B cell (primary cell): ENCODE measurements around the gene WDR36. TPM values are rescaled to one million over a fixed set of nuclear protein-coding genes. Genes with fewer than 3 reads are reported as not detected.

Experiments used
- ATAC-seq: fragments of 200-7000 bp; cut with Tn5 transposase; one replicate; pipeline ENCODE4 v1.10.0; 2021; ENCODE audit warnings: low read depth, mild to moderate bottlenecking, moderate number of reproducible peaks, moderate library complexity
- CTCF ChIA-PET: fragments of 350-600 bp; sonication (Branson Sonifier 250); formaldehyde crosslinking; loops from one replicate; lab custom pipeline; 2021; ENCODE audit warnings: antibody characterized with exemption, inconsistent platforms; lab: Charles Lee
- POLR2A ChIA-PET: fragments of 350-600 bp; sonication (Branson Sonifier 250); formaldehyde crosslinking; loops from one replicate; lab custom pipeline; 2021; ENCODE audit warnings: antibody characterized with exemption; lab: Charles Lee
- DNase-seq: peaks from one replicate; pipeline ENCODE4 v3.0.0; 2013
- H2AFZ ChIP-seq: 2 replicates; pipeline ENCODE4 v1.6.1; 2012; ENCODE audit warnings: mild to moderate bottlenecking, low read depth, low read length; ENCODE audit not compliant: insufficient read depth, poor library complexity, severe bottlenecking
- H3K27ac ChIP-seq, 2 donors: 1 replicate in 1 of 2; 2 replicates in 1 of 2; pipeline ENCODE4 v1.5.1; 2012 to 2013; ENCODE audit warnings: low read length in 2 of 2, mild to moderate bottlenecking in 2 of 2, moderate library complexity in 1 of 2
- H3K27me3 ChIP-seq, 4 experiments: fragments of 200-600 bp in 1 of 4; sonication (generic) in 1 of 4; replicated peaks in 1 of 4; 1 replicate in 2 of 4; 2 replicates in 2 of 4; pipeline versions ENCODE4 v1.6.1 to v1.7.0; 2013 to 2016; ENCODE audit warnings: low read length in 3 of 4, mild to moderate bottlenecking in 2 of 4, mixed read lengths in 1 of 4, moderate library complexity in 1 of 4; ENCODE audit not compliant: insufficient read depth in 4 of 4, control insufficient read depth in 3 of 4; ENCODE audit errors: control extremely low read depth in 1 of 4
- H3K36me3 ChIP-seq, 2 experiments: replicated peaks in 1 of 2; 1 replicate in 1 of 2; 2 replicates in 1 of 2; pipeline versions ENCODE4 v1.6.1 to v1.7.1; 2013; ENCODE audit warnings: low read length in 1 of 2; ENCODE audit not compliant: insufficient read depth in 2 of 2, control insufficient read depth in 1 of 2; ENCODE audit errors: control extremely low read depth in 1 of 2, extremely low read depth in 1 of 2
- H3K4me1 ChIP-seq, 2 donors: fragments of 200-600 bp in 1 of 2; sonication (generic) in 1 of 2; 1 replicate in 1 of 2; 2 replicates in 1 of 2; pipeline versions ENCODE4 v1.5.1 to v1.6.1; 2013 to 2017; ENCODE audit warnings: low read length in 2 of 2; ENCODE audit not compliant: control insufficient read depth in 2 of 2, insufficient read depth in 2 of 2
- H3K4me2 ChIP-seq: replicated peaks from 2 replicates; pipeline ENCODE3; 2012; ENCODE audit warnings: mild to moderate bottlenecking, low read depth, low read length; ENCODE audit not compliant: poor library complexity, severe bottlenecking
- H3K4me3 ChIP-seq, 5 experiments: fragments of 200-600 bp in 1 of 5; sonication (generic) in 1 of 5; 1 replicate in 3 of 5; 2 replicates in 2 of 5; pipeline versions ENCODE4 v1.5.1 to v1.7.0; 2011 to 2016; ENCODE audit warnings: low read length in 4 of 5, mild to moderate bottlenecking in 4 of 5, low read depth in 2 of 5, control low read depth in 1 of 5, moderate library complexity in 1 of 5; ENCODE audit not compliant: insufficient read depth in 1 of 5; ENCODE audit errors: control extremely low read depth in 1 of 5, extremely low read depth in 1 of 5
- H3K79me2 ChIP-seq: fragments of 200-600 bp; sonication (generic); one replicate; pipeline ENCODE4 v1.6.0; 2016; ENCODE audit warnings: low read length; ENCODE audit not compliant: control insufficient read depth, insufficient read depth
- H3K9ac ChIP-seq: fragments of 200-600 bp; sonication (generic); 2 replicates; pipeline ENCODE4 v1.6.1; 2017; ENCODE audit warnings: mild to moderate bottlenecking, low read length, moderate library complexity
- H3K9me3 ChIP-seq, 3 donors: one replicate each; pipeline versions ENCODE4 v1.6.1 to v1.7.1; 2013; ENCODE audit warnings: low read length in 2 of 3; ENCODE audit not compliant: control insufficient read depth in 2 of 3, insufficient read depth in 1 of 3; ENCODE audit errors: control extremely low read depth in 1 of 3
- H4K20me1 ChIP-seq: 2 replicates; pipeline ENCODE4 v1.6.0; 2012; ENCODE audit warnings: mild to moderate bottlenecking, low read length; ENCODE audit not compliant: insufficient read depth, control insufficient read depth, poor library complexity, severe bottlenecking
- H3K27ac Mint-ChIP-seq: one replicate; pipeline ENCODE4 v1.8.0; 2021; ENCODE audit warnings: mixed read lengths
- H3K27me3 Mint-ChIP-seq: one replicate; pipeline ENCODE4 v1.8.0; 2021; ENCODE audit warnings: mixed read lengths
- H3K4me1 Mint-ChIP-seq: one replicate; pipeline ENCODE4 v1.8.0; 2021; ENCODE audit warnings: mixed read lengths
- H3K4me3 Mint-ChIP-seq: one replicate; pipeline ENCODE4 v1.8.0; 2021; ENCODE audit warnings: mixed read lengths
- H3K9me3 Mint-ChIP-seq: one replicate; pipeline ENCODE4 v1.8.0; 2022; ENCODE audit warnings: mixed read lengths; ENCODE audit not compliant: insufficient read depth
- CTCF ChIP-seq: fragments of 200-600 bp; IDR thresholded peaks from one replicate; pipeline ENCODE4 v1.8.0; 2022; ENCODE audit warnings: antibody characterized with exemption, mild to moderate bottlenecking
- EZH2 ChIP-seq: IDR thresholded peaks from 2 replicates; pipeline ENCODE4 v1.6.1; 2012; ENCODE audit warnings: borderline replicate concordance, low read depth, mild to moderate bottlenecking, moderate library complexity, low read length; ENCODE audit not compliant: insufficient read depth, poor library complexity, severe bottlenecking
- WGBS: methylation state at CpG from one replicate; pipeline ENCODE4 v1.1.5; 2013; ENCODE audit warnings: missing lambda C conversion rate; ENCODE audit not compliant: insufficient coverage; 5-methylcytosine and 5-hydroxymethylcytosine counted together
- intact Hi-C: fragments of 100-400 bp; cut with micrococcal nuclease; formaldehyde crosslinking; loops from one replicate; pipeline ENCODE4 v1.10.0; 2022
- polyA plus RNA-seq: library from polyadenylated mRNA; depleted of rRNA; stranded (reverse); fragments of >200 nt; gene quantifications from 2 replicates; pipeline ENCODE4 v1.2.3, GENCODE V29; 2012
- total RNA-seq, 2 donors: library from RNA; stranded (reverse); fragments of 120-200 nt in 1 of 2; gene quantifications; 1 replicate in 1 of 2; 2 replicates in 1 of 2; pipeline versions ENCODE4 v1.2.3 to v1.2.4, GENCODE V29; 2013 to 2022

The WDR36 gene
- total and polyA plus RNA-seq, 2 donors (not counting 1 experiment from before 2014, with no cell fraction given), result 6.0 to 35.2 TPM

DNA sequence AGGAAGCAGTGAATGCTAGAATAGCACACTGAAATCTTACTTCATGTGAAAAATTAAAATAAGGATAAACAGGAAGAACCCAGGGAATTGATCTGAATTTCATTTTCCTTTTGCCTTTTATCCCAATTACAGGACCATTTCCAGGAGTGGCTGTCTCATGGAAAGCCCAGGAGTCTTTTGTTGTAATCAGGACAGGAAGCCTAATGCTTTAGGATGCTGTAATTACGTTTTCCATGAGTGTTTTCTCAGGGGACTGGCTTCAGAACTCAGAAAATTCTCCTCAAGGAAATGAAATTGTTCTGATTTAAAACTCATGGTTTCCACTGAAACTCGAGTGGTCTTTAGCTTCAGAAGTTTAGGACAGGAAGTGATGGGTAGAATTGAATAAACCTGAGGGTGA is 75.4 kb downstream of the WDR36 start:
- H3K27ac Mint-ChIP-seq, result no peak overlapping the region
- no peak for ATAC-seq
- Histone ChIP-seq H3K79me2 (no peaks in the 10 kb centered on the region), H3K27ac (no peak overlapping the region), H4K20me1 (no peaks in the 10 kb centered on the region), H3K4me1 (no peaks in the 10 kb centered on the region), H3K9ac (no peak overlapping the region), H3K4me3 (no peak overlapping the region), H3K4me2 (no peak overlapping the region), H3K9me3 (no peaks in the 10 kb centered on the region), H2AFZ (no peak overlapping the region), H3K36me3 (no peaks in the 10 kb centered on the region), H3K27me3 (no peaks in the 10 kb centered on the region)
- POLR2A ChIA-PET, result no interaction called here
- no peaks in the 10 kb centered on the region for H3K4me1 Mint-ChIP-seq
- no peaks in the 10 kb centered on the region for H3K9me3 Mint-ChIP-seq
- intact Hi-C loops, result no loop called here
- TF ChIP-seq CTCF (no peak), EZH2 (no peak)
- no peak overlapping the region for H3K4me3 Mint-ChIP-seq
- no peak for DNase-seq
- WGBS, result 74% methylated on average over 2 of the region's 2 CpGs
- H3K27me3 Mint-ChIP-seq, result no peaks in the 10 kb centered on the region
- CTCF ChIA-PET, result no interaction called here

DNA sequence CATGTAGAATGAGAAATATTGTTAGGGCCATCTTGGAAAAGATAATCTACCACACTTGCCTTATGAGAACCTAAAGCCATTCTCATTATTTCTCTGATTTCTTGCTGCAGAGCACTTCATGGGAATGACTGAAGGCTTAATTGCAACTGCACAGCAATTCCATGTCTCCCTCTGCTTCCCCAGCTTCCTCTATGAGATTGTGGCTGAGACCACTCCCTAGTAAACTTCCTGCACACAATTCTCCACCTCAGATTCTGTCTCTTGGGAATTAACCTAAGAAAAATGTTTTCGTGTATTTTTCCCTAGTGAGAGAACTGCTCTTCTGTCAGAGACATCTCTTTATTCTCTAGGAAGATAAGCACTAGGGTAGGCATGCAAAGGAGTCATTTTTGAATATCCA is 76.5 kb downstream of the WDR36 start:
- CTCF ChIA-PET, result no interaction called here
- no peaks in the 10 kb centered on the region for H4K20me1 ChIP-seq

More for the DNA sequence above, 76.5 kb downstream of the WDR36 start:
- no peaks in the 10 kb centered on the region for H3K27me3 ChIP-seq
- H3K79me2 ChIP-seq, result no peaks in the 10 kb centered on the region
- no peak for ATAC-seq
- no peak overlapping the region for H3K27ac ChIP-seq
- TF ChIP-seq EZH2 (no peak), CTCF (no peak)
- Mint-ChIP-seq H3K4me1 (no peaks in the 10 kb centered on the region), H3K27ac (no peak overlapping the region), H3K4me3 (no peak overlapping the region), H3K9me3 (no peaks in the 10 kb centered on the region), H3K27me3 (peaks cover 6% of the 10 kb centered on the region)
- POLR2A ChIA-PET, result no interaction called here
- H3K4me1 ChIP-seq, result no peaks in the 10 kb centered on the region
- H3K4me2 ChIP-seq, result no peak overlapping the region
- no peak overlapping the region for H3K4me3 ChIP-seq
- no peaks in the 10 kb centered on the region for H3K36me3 ChIP-seq
- H3K9me3 ChIP-seq, result no peaks in the 10 kb centered on the region
- intact Hi-C loops, result no loop called here
- DNase-seq, result no peak
- H3K9ac ChIP-seq, result no peak overlapping the region
- H2AFZ ChIP-seq, result no peak overlapping the region
- no CpG with 5 or more reads among the region's 1 CpG for WGBS
